ENCODE data around the gene GCNT3.

GRCh38 chr15:59590027-59590426, 21.6 kb upstream of the GCNT3 start:
- TF ChIP-seq CTCF (IDR thresholded peaks at IDR 0.05): no peak
- no peak for TF ChIP-seq POLR2A (IDR thresholded peaks at IDR 0.05)

All from Peyer's patch (tissue), 4 donors.